GM12872 (cell line): Measurements from ENCODE around the gene ALDH8A1.

Source experiments
- TF ChIP-seq, protein P1 (sequence below): IDR thresholded peaks from 3 replicates; pipeline ENCODE4 v1.5.1; 2011; ENCODE audit warnings: low read depth, mild to moderate bottlenecking, low read length, moderate library complexity; ENCODE audit not compliant: insufficient read depth

The ALDH8A1 gene, protein sequence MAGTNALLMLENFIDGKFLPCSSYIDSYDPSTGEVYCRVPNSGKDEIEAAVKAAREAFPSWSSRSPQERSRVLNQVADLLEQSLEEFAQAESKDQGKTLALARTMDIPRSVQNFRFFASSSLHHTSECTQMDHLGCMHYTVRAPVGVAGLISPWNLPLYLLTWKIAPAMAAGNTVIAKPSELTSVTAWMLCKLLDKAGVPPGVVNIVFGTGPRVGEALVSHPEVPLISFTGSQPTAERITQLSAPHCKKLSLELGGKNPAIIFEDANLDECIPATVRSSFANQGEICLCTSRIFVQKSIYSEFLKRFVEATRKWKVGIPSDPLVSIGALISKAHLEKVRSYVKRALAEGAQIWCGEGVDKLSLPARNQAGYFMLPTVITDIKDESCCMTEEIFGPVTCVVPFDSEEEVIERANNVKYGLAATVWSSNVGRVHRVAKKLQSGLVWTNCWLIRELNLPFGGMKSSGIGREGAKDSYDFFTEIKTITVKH

GRCh38 chr6:134949927-134950326 is at the start of gene ALDH8A1:
Gene ALDH8A1, minus strand, starts transcription at chr6:134950101. Its CDS starts 48 bp downstream, at chr6:134950053.
- TF ChIP-seq, protein P1, sequence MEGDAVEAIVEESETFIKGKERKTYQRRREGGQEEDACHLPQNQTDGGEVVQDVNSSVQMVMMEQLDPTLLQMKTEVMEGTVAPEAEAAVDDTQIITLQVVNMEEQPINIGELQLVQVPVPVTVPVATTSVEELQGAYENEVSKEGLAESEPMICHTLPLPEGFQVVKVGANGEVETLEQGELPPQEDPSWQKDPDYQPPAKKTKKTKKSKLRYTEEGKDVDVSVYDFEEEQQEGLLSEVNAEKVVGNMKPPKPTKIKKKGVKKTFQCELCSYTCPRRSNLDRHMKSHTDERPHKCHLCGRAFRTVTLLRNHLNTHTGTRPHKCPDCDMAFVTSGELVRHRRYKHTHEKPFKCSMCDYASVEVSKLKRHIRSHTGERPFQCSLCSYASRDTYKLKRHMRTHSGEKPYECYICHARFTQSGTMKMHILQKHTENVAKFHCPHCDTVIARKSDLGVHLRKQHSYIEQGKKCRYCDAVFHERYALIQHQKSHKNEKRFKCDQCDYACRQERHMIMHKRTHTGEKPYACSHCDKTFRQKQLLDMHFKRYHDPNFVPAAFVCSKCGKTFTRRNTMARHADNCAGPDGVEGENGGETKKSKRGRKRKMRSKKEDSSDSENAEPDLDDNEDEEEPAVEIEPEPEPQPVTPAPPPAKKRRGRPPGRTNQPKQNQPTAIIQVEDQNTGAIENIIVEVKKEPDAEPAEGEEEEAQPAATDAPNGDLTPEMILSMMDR = no peak

- TF ChIP-seq, protein P1 = no peak
Observed at GRCh38 chr6:134999107-134999506, 49.2 kb upstream of the ALDH8A1 start.

GRCh38 chr6:134997133-134997995 is 47.5 kb upstream of the ALDH8A1 start:
- TF ChIP-seq, protein P1 = no peak

- TF ChIP-seq, protein P1 = no peak
Observed at GRCh38 chr6:134995536-134995935, 45.6 kb upstream of the ALDH8A1 start.

DNA sequence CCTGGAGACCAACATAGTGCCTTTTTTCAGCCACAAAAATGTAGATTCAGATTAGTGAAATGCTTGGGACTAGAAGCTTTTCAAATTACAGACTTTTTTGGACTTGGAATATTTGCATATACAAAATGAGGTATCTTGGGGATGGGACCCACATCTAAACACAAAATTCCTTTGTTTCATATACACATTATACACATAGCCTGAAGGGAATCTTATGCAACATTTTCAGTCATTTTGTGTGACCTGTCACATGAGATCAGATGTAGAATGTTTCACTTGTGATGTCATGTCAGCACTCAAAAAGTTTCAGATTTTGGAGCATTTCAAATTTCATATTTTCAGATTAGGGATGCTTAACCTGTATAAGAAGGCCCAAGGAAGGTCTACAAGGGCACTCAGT is 44.5 kb upstream of the ALDH8A1 start:
- TF ChIP-seq, protein P1 = no peak

DNA sequence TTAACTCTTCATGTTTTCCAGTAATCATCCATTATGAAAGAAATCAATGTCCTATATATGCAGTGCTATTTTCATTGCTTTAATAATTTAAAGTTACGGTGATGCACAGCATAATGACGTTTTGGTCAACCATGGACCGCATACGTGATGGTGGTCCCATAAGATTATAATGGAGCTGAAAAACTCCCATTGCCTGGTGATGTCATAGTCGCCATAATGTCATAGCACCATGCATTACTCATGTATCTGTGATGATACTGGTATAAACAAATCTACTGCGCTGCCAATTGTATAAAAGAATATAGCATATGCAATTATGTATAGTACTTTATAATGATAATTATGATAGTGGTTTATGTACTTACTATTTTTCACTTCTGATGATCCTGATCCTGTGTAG is 42.3 kb upstream of the ALDH8A1 start:
- TF ChIP-seq, protein P1 = no peak

DNA sequence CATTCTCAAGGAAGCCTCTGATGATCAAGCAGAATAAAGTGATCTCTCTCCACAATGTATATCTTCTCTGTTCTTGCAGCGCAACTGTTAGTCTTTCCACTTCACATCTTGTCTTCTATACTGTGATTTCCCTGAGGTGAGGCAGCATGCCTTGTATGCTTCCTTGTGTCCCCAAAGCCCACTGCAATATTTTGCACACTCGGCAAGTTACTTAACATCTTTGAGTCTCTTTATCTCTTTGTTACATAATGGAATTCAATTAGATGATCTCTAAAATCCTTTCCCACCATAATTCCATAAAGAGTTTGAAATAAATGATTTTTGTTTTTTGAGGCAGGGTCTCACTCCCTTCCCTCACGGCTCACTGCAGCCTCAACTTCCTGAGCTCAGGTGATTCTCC is 40.4 kb upstream of the ALDH8A1 start:
- TF ChIP-seq, protein P1 = no peak
